ENCODE measurements around the gene DSCAM. TPM values are rescaled to one million over a fixed set of nuclear protein-coding genes. Genes with fewer than 3 reads are reported as not detected.

DSCAM gene
- total RNA-seq, 2 experiments from 2014 or later: not detected

DNA sequence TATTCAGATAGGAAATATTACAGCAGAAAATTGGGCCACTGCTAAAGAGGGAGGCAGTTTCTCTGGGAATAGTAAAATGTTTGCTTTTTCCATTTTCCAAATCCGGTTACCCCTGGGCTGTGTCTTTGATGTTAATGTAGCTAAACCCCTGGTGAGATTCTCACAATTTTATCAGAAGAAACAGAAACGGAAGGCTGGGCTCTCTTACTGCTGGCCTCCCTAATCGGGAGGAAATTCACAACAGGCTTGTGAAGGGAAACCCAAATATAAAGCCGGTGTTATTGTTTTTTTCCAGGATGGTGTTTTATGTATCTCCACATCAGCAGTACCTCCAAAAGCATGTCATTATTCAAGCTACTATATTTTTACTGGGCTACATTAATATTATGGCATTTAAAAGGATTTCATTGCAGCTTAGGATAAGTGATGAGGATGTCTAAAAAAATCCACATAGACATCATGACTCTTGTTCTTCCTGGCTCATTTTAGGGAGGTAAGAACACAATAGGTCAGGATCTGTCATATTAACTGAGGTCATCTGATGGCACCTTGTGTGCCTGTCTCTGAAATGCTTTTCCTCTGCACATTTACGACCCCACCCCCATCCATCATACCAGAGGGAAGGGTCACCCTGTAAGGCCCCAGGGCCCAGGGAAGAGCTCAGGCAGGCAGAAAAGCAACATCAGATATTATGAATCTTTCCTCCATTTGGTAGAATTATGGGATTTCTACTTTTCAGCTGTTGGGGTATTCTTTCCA lies 158.7 kb downstream of the DSCAM start:
- TF ChIP-seq, protein P1, sequence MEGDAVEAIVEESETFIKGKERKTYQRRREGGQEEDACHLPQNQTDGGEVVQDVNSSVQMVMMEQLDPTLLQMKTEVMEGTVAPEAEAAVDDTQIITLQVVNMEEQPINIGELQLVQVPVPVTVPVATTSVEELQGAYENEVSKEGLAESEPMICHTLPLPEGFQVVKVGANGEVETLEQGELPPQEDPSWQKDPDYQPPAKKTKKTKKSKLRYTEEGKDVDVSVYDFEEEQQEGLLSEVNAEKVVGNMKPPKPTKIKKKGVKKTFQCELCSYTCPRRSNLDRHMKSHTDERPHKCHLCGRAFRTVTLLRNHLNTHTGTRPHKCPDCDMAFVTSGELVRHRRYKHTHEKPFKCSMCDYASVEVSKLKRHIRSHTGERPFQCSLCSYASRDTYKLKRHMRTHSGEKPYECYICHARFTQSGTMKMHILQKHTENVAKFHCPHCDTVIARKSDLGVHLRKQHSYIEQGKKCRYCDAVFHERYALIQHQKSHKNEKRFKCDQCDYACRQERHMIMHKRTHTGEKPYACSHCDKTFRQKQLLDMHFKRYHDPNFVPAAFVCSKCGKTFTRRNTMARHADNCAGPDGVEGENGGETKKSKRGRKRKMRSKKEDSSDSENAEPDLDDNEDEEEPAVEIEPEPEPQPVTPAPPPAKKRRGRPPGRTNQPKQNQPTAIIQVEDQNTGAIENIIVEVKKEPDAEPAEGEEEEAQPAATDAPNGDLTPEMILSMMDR (IDR thresholded peaks at IDR 0.05): no peak
- Histone ChIP-seq H3K27ac (ENCODE audit: low read depth in 1 of 2, low read length in 2 of 2) (no peak overlapping the region), H3K27me3 (ENCODE audit: control insufficient read depth in 1 of 2, insufficient read depth in 2 of 2, low read length in 2 of 2) (no peaks in the 10 kb centered on the region), H3K4me1 (ENCODE audit: insufficient read depth, low read length) (no peaks in the 10 kb centered on the region), H3K4me3 (ENCODE audit: low read length) (no peak overlapping the region), H3K9me3 (ENCODE audit: control insufficient read depth in 1 of 2, insufficient read depth in 1 of 2, low read length in 2 of 2) (peaks cover 0 to 11% of the 10 kb centered on the region in 2 experiments), H3K36me3 (ENCODE audit: insufficient read depth, low read length) (no peaks in the 10 kb centered on the region)
- Mint-ChIP-seq H3K4me3 (no peak overlapping the region), H3K27ac (no peak overlapping the region), H3K27me3 (peaks cover 8% of the 10 kb centered on the region), H3K9me3 (no peaks in the 10 kb centered on the region), H3K4me1 (ENCODE audit: low read depth) (no peaks in the 10 kb centered on the region), H3K36me3 (ENCODE audit: low read depth) (no peaks in the 10 kb centered on the region)
- ChIA-PET CTCF (no interaction called here), POLR2A (no interaction called here)
- no peak for DNase-seq
- intact Hi-C loops (cut with DNase I, micrococcal nuclease): no loop called here
- no peak for ATAC-seq (ENCODE audit: poor library complexity)

DNA sequence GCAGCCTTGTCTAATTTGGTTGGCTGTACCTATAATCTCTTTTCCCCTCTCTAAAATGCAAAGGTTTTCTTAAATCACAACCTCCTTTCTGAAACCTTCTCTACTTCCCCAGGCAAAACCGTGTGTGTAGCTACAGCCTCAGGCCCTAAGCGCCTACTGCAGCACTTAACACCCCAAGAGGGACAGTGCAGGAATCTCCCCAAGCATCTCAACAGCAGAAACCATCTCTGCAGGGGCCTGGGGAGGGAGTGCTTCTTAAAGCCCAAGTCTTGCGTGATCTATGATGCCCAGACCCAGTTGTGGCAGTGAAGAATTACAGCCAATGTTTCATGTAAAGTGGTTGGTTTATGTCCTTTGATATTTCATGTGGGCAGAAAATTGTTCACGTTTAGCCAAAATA lies 159.3 kb downstream of the DSCAM start:
- Mint-ChIP-seq H3K27me3 (peaks cover 8% of the 10 kb centered on the region), H3K27ac (no peak overlapping the region), H3K9me3 (no peaks in the 10 kb centered on the region), H3K36me3 (ENCODE audit: low read depth) (no peaks in the 10 kb centered on the region), H3K4me1 (ENCODE audit: low read depth) (no peaks in the 10 kb centered on the region), H3K4me3 (no peak overlapping the region)
- Histone ChIP-seq H3K27ac (ENCODE audit: low read depth in 1 of 2, low read length in 2 of 2) (no peak overlapping the region), H3K9me3 (ENCODE audit: control insufficient read depth in 1 of 2, insufficient read depth in 1 of 2, low read length in 2 of 2) (peaks cover 0 to 11% of the 10 kb centered on the region in 2 experiments), H3K36me3 (ENCODE audit: insufficient read depth, low read length) (no peaks in the 10 kb centered on the region), H3K4me1 (ENCODE audit: insufficient read depth, low read length) (no peaks in the 10 kb centered on the region), H3K27me3 (ENCODE audit: control insufficient read depth in 1 of 2, insufficient read depth in 2 of 2, low read length in 2 of 2) (no peaks in the 10 kb centered on the region), H3K4me3 (ENCODE audit: low read length) (no peak overlapping the region)
- DNase-seq (no peak), ATAC-seq (ENCODE audit: poor library complexity) (no peak)
- POLR2A ChIA-PET: no interaction called here
- TF ChIP-seq, protein P1 (IDR thresholded peaks at IDR 0.05): no peak
- CTCF ChIA-PET: no interaction called here
- intact Hi-C loops (cut with DNase I, micrococcal nuclease): no loop called here

GRCh38 chr21:40686526-40686925 lies 160.4 kb downstream of the DSCAM start:
- Mint-ChIP-seq H3K9me3 (no peaks in the 10 kb centered on the region), H3K36me3 (ENCODE audit: low read depth) (no peaks in the 10 kb centered on the region), H3K4me3 (no peak overlapping the region), H3K4me1 (ENCODE audit: low read depth) (no peaks in the 10 kb centered on the region), H3K27ac (no peak overlapping the region), H3K27me3 (peaks cover 8% of the 10 kb centered on the region)
- CTCF ChIA-PET: no interaction called here
- TF ChIP-seq, protein P1 (IDR thresholded peaks at IDR 0.05): no peak
- H3K9me3 ChIP-seq (ENCODE audit: control insufficient read depth in 1 of 2, insufficient read depth in 1 of 2, low read length in 2 of 2): peaks cover 0 to 17% of the 10 kb centered on the region in 2 experiments
- POLR2A ChIA-PET: no interaction called here
- ATAC-seq (ENCODE audit: poor library complexity): no peak
- H3K4me1 ChIP-seq (ENCODE audit: insufficient read depth, low read length): no peaks in the 10 kb centered on the region
- no peak for DNase-seq
- H3K4me3 ChIP-seq (ENCODE audit: low read length): no peak overlapping the region
- intact Hi-C loops (cut with DNase I, micrococcal nuclease): no loop called here
- no peaks in the 10 kb centered on the region for H3K27me3 ChIP-seq (ENCODE audit: control insufficient read depth in 1 of 2, insufficient read depth in 2 of 2, low read length in 2 of 2)
- no peak overlapping the region for H3K27ac ChIP-seq (ENCODE audit: low read depth in 1 of 2, low read length in 2 of 2)
- H3K36me3 ChIP-seq (ENCODE audit: insufficient read depth, low read length): no peaks in the 10 kb centered on the region
